Brain microvascular endothelial cell (primary cell): ENCODE measurements around the gene B4GALT5.

Experiments used
- DNase-seq: peaks from one replicate; pipeline ENCODE4 v3.0.0-alpha.2; 2020
- H3K27ac ChIP-seq: fragments of 250-450 bp; sonication (Bioruptor Pico); 2 replicates; pipeline ENCODE4 v1.5.1; 2020; ENCODE audit warnings: mild to moderate bottlenecking, moderate library complexity
- H3K27me3 ChIP-seq: fragments of 250-450 bp; sonication (Bioruptor Pico); replicated peaks from 2 replicates; pipeline ENCODE4 v1.5.1; 2020; ENCODE audit warnings: mild to moderate bottlenecking
- H3K36me3 ChIP-seq: fragments of 250-450 bp; sonication (Bioruptor Pico); replicated peaks from 2 replicates; pipeline ENCODE4 v1.5.1; 2020; ENCODE audit warnings: mild to moderate bottlenecking
- H3K4me3 ChIP-seq: 2 replicates; pipeline ENCODE4 v1.5.1; 2011; ENCODE audit warnings: low read depth, mild to moderate bottlenecking, control low read depth, low read length, moderate library complexity
- CTCF ChIP-seq: IDR thresholded peaks from 2 replicates; pipeline ENCODE4 v1.5.1; 2011; ENCODE audit warnings: low read depth, mild to moderate bottlenecking, moderate library complexity, low read length, control low read depth, inconsistent platforms; ENCODE audit errors: missing control alignments
- in situ Hi-C: cut with HindIII; loops from 2 replicates; pipeline ENCODE4 v1.10.0; 2017; ENCODE audit warnings: low sequenced_read_pairs, low pct_ligation_motif_present

B4GALT5 gene

GRCh38 chr20:49696594-49696993 lies 17.1 kb downstream of the B4GALT5 start:
- DNase-seq: no peak
- Histone ChIP-seq H3K27ac (no peak overlapping the region), H3K4me3 (no peak overlapping the region), H3K27me3 (no peaks in the 10 kb centered on the region), H3K36me3 (no peaks in the 10 kb centered on the region)
- TF ChIP-seq CTCF: no peak
- in situ Hi-C loops: no loop called here

- DNase-seq: no peak
- H3K27ac ChIP-seq: no peak overlapping the region
- in situ Hi-C loops: no loop called here
- TF ChIP-seq CTCF: no peak
- H3K4me3 ChIP-seq: no peak overlapping the region
- no peaks in the 10 kb centered on the region for H3K27me3 ChIP-seq
- no peaks in the 10 kb centered on the region for H3K36me3 ChIP-seq
These were observed 17.8 kb downstream of the B4GALT5 start for GRCh38 chr20:49695830-49696229.

- H3K4me3 ChIP-seq: no peak overlapping the region
- no peak overlapping the region for H3K27ac ChIP-seq
- no peak for TF ChIP-seq CTCF
- H3K36me3 ChIP-seq: no peaks in the 10 kb centered on the region
- no peak for DNase-seq
- H3K27me3 ChIP-seq: no peaks in the 10 kb centered on the region
- in situ Hi-C loops: no loop called here
These were observed 19.1 kb downstream of the B4GALT5 start for GRCh38 chr20:49694450-49695071.

- no peak for DNase-seq
- TF ChIP-seq CTCF: no peak
- H3K27me3 ChIP-seq: no peaks in the 10 kb centered on the region
- H3K36me3 ChIP-seq: no peaks in the 10 kb centered on the region
- no peak overlapping the region for H3K27ac ChIP-seq
- in situ Hi-C loops: no loop called here
- no peak overlapping the region for H3K4me3 ChIP-seq
These were observed 20.1 kb downstream of the B4GALT5 start for GRCh38 chr20:49693435-49694171.

- Histone ChIP-seq H3K4me3 (no peak overlapping the region), H3K27ac (no peak overlapping the region), H3K36me3 (no peaks in the 10 kb centered on the region), H3K27me3 (no peaks in the 10 kb centered on the region)
- no peak for DNase-seq
- no peak for TF ChIP-seq CTCF
- in situ Hi-C loops: no loop called here
These were observed 20.7 kb downstream of the B4GALT5 start for GRCh38 chr20:49692941-49693340.
